Coronary artery (tissue), 2 donors: Measurements from ENCODE around the gene NCF2.

Experiments used
- DNase-seq: peaks from one replicate; pipeline ENCODE4 v3.0.0-alpha.2; 2017; ENCODE audit warnings: low spot score
- H3K27ac ChIP-seq, 2 donors: fragments of 200-600 bp; sonication (generic); one replicate each; pipeline ENCODE4 v1.5.1; 2016 to 2019
- H3K4me3 ChIP-seq: fragments of 200-600 bp; sonication (generic); 2 replicates; pipeline ENCODE4 v1.5.1; 2016; ENCODE audit warnings: mild to moderate bottlenecking, moderate library complexity
- TF ChIP-seq, protein P1 (sequence below): fragments of 200-600 bp; sonication (generic); IDR thresholded peaks from one replicate; pipeline ENCODE4 v1.5.1; 2019; ENCODE audit warnings: antibody characterized with exemption

NCF2 gene

DNA sequence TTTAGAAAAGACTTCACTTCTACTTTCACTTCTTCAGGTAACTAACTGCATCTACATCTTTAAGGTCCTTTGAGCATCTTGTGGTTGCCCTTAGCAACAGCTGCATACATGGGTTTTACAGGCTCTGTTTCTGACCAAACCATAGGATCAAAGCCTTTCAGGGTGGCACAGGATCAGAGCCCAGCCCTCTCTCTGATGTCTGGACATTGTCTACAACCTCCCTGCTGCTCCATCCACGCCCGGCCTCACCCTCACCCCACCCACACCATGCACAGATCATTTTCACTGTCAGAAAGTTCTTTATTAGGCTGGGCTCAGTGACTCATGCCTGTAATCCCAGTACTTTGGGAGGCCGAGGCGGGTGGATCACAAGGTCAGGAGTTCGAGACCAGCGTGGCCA is 5.2 kb downstream of the NCF2 start:
- Histone ChIP-seq H3K27ac (no peak overlapping the region), H3K4me3 (no peak overlapping the region)
- TF ChIP-seq, protein P1, sequence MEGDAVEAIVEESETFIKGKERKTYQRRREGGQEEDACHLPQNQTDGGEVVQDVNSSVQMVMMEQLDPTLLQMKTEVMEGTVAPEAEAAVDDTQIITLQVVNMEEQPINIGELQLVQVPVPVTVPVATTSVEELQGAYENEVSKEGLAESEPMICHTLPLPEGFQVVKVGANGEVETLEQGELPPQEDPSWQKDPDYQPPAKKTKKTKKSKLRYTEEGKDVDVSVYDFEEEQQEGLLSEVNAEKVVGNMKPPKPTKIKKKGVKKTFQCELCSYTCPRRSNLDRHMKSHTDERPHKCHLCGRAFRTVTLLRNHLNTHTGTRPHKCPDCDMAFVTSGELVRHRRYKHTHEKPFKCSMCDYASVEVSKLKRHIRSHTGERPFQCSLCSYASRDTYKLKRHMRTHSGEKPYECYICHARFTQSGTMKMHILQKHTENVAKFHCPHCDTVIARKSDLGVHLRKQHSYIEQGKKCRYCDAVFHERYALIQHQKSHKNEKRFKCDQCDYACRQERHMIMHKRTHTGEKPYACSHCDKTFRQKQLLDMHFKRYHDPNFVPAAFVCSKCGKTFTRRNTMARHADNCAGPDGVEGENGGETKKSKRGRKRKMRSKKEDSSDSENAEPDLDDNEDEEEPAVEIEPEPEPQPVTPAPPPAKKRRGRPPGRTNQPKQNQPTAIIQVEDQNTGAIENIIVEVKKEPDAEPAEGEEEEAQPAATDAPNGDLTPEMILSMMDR: no peak
- DNase-seq: no peak

DNA sequence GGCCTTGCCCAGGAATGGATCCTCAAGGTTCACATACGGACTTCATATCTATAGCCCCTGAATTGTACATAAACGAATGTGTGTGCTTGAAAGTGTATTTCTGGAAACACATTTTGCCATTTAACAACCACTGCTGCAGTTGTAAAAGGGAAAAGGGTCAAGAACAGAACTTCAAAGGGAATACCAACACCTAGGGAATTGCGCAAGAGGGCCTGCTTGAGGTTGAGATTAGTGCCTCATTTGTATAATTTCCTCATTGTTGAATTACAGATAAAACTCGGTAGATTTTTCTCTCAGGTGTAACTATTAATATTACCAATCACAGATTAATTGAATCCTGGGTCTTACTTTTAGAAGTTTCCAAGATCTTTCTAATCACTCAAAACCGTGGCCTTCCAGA is 6.1 kb downstream of the NCF2 start:
- TF ChIP-seq, protein P1: no peak
- no peak for DNase-seq
- Histone ChIP-seq H3K4me3 (no peak overlapping the region), H3K27ac (peak overlapping the region in 1 of 2 donors; percentile 57)

DNA sequence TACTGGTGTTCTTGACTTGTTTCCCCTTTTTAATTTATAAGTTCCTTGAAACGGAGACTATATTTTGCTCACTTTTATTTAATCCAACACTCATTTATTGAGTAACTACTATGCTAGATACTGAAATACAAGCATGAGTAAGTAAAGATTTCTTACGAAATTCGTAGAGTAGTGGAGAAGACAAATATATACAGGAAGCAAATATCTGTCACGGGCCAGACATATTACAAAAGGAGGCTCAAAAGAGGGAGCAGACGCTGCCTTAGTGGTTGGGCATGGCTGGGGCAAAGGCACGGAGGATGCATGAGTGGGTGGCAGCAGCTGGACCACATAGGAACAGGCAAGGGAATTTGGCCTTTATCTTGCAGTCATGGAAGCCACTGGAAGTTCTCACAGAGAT is 6.8 kb downstream of the NCF2 start:
- H3K27ac ChIP-seq: peak overlapping the region in 1 of 2 donors; percentile 67
- H3K4me3 ChIP-seq: no peak overlapping the region
- DNase-seq: no peak
- TF ChIP-seq, protein P1: no peak

DNA sequence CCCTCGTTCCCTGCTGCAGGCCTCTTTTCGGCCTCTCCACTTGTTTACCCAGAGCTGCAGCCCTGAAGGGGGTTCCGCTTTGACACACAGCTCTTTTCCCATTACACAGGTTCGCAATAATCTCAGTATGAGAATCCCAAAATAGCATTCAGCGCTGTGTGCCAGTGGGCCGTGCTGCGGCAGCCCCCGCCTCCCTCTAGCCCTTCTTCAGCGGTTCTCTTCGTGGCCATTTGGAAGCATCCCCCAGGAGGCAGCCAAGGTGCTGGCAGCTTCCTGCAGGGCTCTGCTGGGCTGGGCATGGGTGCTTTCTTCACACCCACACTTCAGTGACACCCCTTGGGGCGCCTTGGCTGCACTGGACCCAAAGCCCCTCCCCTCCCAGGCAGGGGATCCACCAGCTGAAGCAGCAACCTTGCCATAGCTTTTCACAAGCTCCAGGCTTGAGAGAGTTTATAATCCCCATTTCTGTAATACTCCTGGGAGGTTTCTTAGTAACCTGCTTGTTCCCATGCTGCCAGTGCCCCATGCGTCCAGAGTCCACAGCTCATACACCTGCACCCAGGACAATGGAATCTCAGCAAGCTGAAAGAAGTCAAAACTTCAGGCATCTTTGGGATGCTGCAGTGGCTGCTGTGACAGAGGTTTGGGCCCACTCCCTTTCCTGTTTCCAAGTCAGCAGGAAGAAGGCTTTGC is 8.1 kb downstream of the NCF2 start:
- TF ChIP-seq, protein P1: no peak
- no peak overlapping the region for H3K4me3 ChIP-seq
- DNase-seq: no peak
- H3K27ac ChIP-seq: peak overlapping the region; percentile 67 to 69

DNA sequence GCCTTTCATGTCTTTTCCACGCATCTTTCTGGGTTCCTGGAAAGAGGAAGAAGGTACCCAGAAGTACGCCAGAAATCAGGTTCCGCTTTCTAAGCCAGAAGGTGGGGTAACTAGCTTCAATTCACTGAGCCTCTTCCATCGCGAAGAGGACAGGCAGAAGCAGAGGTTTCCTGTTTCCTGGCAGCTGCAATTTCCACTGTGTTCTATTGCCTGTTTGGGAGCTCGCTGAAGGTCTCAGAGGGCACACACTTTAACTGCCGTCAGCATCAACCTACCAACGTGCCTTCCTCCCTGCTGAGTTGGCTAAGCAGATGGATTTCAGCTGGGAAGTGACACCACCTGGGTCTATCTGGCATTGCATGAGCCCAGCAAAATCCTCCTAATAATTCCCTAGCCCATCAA is 10.0 kb downstream of the NCF2 start:
- no peak overlapping the region for H3K4me3 ChIP-seq
- no peak for DNase-seq

DNA sequence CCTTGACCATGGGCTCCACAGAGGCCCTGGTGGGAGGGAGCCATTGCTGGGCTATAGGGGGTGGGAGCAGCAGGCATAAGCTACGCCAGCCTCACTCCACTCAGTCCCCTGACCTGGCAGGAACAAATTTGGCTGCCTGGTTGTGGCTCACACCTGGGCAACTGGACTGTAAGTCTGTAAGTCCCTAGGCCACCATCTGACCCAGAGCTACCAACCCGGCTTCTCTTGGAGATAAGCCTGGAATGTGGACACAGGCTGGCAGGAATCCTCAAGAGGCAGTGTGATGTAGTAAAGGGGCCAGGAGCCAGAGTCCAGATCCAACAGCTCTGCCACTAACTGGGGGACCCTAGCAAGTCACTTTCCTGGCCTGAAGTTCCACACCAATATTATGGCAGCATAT is 11.4 kb downstream of the NCF2 start:
- DNase-seq: no peak
- peak overlapping the region; percentile 41 to 50 for H3K27ac ChIP-seq
- TF ChIP-seq, protein P1: no peak
- H3K4me3 ChIP-seq: no peak overlapping the region

More for the DNA sequence above, 10.0 kb downstream of the NCF2 start:
- peak overlapping the region; percentile 35 to 48 for H3K27ac ChIP-seq
- TF ChIP-seq, protein P1: no peak

DNA sequence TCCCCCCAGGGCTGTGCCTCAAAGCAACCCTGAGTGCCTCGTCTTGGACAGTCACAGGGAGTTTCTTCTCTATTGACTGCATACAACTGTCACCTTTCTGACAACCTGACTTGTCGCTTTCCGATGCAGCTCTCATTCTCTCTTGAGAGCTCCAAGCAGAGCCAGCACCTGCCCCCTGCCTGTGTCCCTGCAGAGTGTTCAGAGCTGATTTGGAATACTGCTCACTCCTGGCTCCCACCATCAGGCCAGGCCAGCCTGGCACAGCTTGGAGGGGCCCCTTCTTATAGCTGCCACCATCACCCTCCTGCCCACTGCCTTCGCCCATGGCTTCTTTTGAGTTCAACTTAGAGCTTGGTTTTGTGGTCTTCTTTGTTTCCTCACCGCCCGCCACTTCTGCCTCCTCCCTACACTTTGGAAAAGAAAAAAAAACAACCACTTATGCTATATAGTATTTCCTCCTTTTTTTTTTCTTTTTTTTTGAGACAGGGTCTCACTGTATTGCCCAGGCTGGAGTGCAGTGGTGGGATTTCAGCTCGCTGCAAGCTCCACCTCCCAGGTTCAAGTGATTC is 12.3 kb downstream of the NCF2 start:
- Histone ChIP-seq H3K4me3 (no peak overlapping the region), H3K27ac (peak overlapping the region; percentile 41 to 79)
- DNase-seq: no peak
- TF ChIP-seq, protein P1: no peak
